CD14-positive monocyte (primary cell): ENCODE data around the gene GPHA2. TPM values are rescaled to one million over a fixed set of nuclear protein-coding genes. Genes with fewer than 3 reads are reported as not detected.
"Not testable (repeated sequence)": the region's sequence is repeated elsewhere in the genome, so short reads cannot be mapped to it uniquely, and the experiment has no call there.

Experiments
- DNase-seq, 3 donors: peaks; one replicate each; pipeline ENCODE4 v3.0.0-alpha.2; 2011 to 2022
- H2AFZ ChIP-seq: 2 replicates; pipeline ENCODE4 v1.6.0; 2012; ENCODE audit warnings: mild to moderate bottlenecking, low read depth, low read length, inconsistent platforms; ENCODE audit not compliant: insufficient read depth, poor library complexity, severe bottlenecking
- H3K27ac ChIP-seq, 2 donors: 1 replicate in 1 of 2; 2 replicates in 1 of 2; pipeline ENCODE4 v1.5.1; 2012 to 2013; ENCODE audit warnings: low read length in 2 of 2, control low read depth in 1 of 2, inconsistent platforms in 1 of 2, low read depth in 1 of 2, mild to moderate bottlenecking in 1 of 2
- H3K27me3 ChIP-seq, 2 donors: one replicate each; pipeline versions ENCODE4 v1.6.0 to v1.6.1; 2011 to 2013; ENCODE audit warnings: low read length in 2 of 2; ENCODE audit not compliant: control insufficient read depth in 2 of 2, insufficient read depth in 2 of 2
- H3K36me3 ChIP-seq, 2 donors: replicated peaks in 1 of 2; 1 replicate in 1 of 2; 2 replicates in 1 of 2; pipeline versions ENCODE4 v1.5.1 to v1.6.1; 2012 to 2013; ENCODE audit warnings: low read length in 2 of 2, control low read depth in 1 of 2, inconsistent platforms in 1 of 2, mild to moderate bottlenecking in 1 of 2; ENCODE audit not compliant: insufficient read depth in 2 of 2, control insufficient read depth in 1 of 2
- H3K4me1 ChIP-seq, 2 donors: 1 replicate in 1 of 2; 2 replicates in 1 of 2; pipeline versions ENCODE4 v1.5.1 to v1.6.1; 2012 to 2013; ENCODE audit warnings: low read length in 2 of 2, control low read depth in 1 of 2, inconsistent platforms in 1 of 2, mild to moderate bottlenecking in 1 of 2, moderate library complexity in 1 of 2; ENCODE audit not compliant: insufficient read depth in 2 of 2, control insufficient read depth in 1 of 2
- H3K4me2 ChIP-seq: replicated peaks from 2 replicates; pipeline ENCODE3; 2012; ENCODE audit warnings: low read length, moderate library complexity, mild to moderate bottlenecking; ENCODE audit not compliant: poor library complexity, severe bottlenecking; ENCODE audit errors: extremely low read depth
- H3K4me3 ChIP-seq, 3 experiments: fragments of 200-600 bp in 1 of 3; sonication (generic) in 1 of 3; replicated peaks in 1 of 3; 1 replicate in 2 of 3; 2 replicates in 1 of 3; pipeline ENCODE4 v1.5.1; 2011 to 2013; ENCODE audit warnings: low read length in 3 of 3, mild to moderate bottlenecking in 3 of 3, control low read depth in 2 of 3, low read depth in 2 of 3, inconsistent platforms in 1 of 3, moderate library complexity in 1 of 3
- H3K79me2 ChIP-seq: 2 replicates; pipeline ENCODE4 v1.6.0; 2012; ENCODE audit warnings: mild to moderate bottlenecking, control low read depth, inconsistent platforms, low read length, moderate library complexity; ENCODE audit not compliant: insufficient read depth
- H3K9ac ChIP-seq: 2 replicates; pipeline ENCODE4 v1.6.0; 2017; ENCODE audit warnings: low read length, mild to moderate bottlenecking; ENCODE audit not compliant: insufficient read depth, poor library complexity, severe bottlenecking
- H3K9me3 ChIP-seq, 2 donors: replicated peaks in 1 of 2; 1 replicate in 1 of 2; 2 replicates in 1 of 2; pipeline versions ENCODE4 v1.5.1 to v1.6.1; 2012 to 2013; ENCODE audit warnings: low read length in 2 of 2, control low read depth in 1 of 2; ENCODE audit not compliant: control insufficient read depth in 1 of 2, insufficient read depth in 1 of 2
- H4K20me1 ChIP-seq: 2 replicates; pipeline ENCODE4 v1.6.0; 2012; ENCODE audit warnings: mild to moderate bottlenecking, low read length, control low read depth, moderate library complexity; ENCODE audit not compliant: insufficient read depth
- H3K27ac Mint-ChIP-seq, 7 donors: one replicate each; pipeline ENCODE4 v1.8.0; 2020; ENCODE audit warnings: mild to moderate bottlenecking in 7 of 7, mixed read lengths in 7 of 7, moderate library complexity in 6 of 7, inconsistent platforms in 2 of 7
- H3K27me3 Mint-ChIP-seq, 3 donors: one replicate each; pipeline ENCODE4 v1.8.0; 2021 to 2022; ENCODE audit warnings: low read depth in 3 of 3, mild to moderate bottlenecking in 3 of 3, mixed read lengths in 3 of 3, moderate library complexity in 3 of 3, inconsistent platforms in 1 of 3
- H3K36me3 Mint-ChIP-seq, 2 donors: one replicate each; pipeline ENCODE4 v1.8.0; 2020; ENCODE audit warnings: mixed read lengths in 2 of 2, inconsistent platforms in 1 of 2, mild to moderate bottlenecking in 1 of 2
- H3K4me1 Mint-ChIP-seq: one replicate; pipeline ENCODE4 v1.8.0; 2020; ENCODE audit warnings: mild to moderate bottlenecking, mixed read lengths
- H3K4me3 Mint-ChIP-seq, 2 donors: one replicate each; pipeline ENCODE4 v1.8.0; 2020; ENCODE audit warnings: mild to moderate bottlenecking in 2 of 2, mixed read lengths in 2 of 2, moderate library complexity in 1 of 2
- H3K9me3 Mint-ChIP-seq, 7 donors: one replicate each; pipeline ENCODE4 v1.8.0; 2020 to 2022; ENCODE audit warnings: mixed read lengths in 7 of 7, mild to moderate bottlenecking in 6 of 7, moderate library complexity in 6 of 7, inconsistent platforms in 2 of 7
- CTCF ChIP-seq: fragments of 200-600 bp; IDR thresholded peaks from one replicate; pipeline ENCODE4 v1.8.0; 2022; ENCODE audit warnings: antibody characterized with exemption, mild to moderate bottlenecking
- WGBS: methylation state at CpG from one replicate; pipeline ENCODE4 v1.1.5; 2013; ENCODE audit warnings: missing lambda C conversion rate; ENCODE audit not compliant: insufficient coverage; 5-methylcytosine and 5-hydroxymethylcytosine counted together
- intact Hi-C, 2 donors: fragments of 100-400 bp; cut with micrococcal nuclease; formaldehyde crosslinking; loops; one replicate each; pipeline versions ENCODE4 v1.15.0 to v1.15.1; 2023
- polyA minus RNA-seq: library from RNA; depleted of rRNA, polyadenylated mRNA; stranded (reverse); fragments of >200 nt; gene quantifications from 2 replicates; pipeline ENCODE4 v1.2.3, GENCODE V29; 2012
- polyA plus RNA-seq, 3 donors: library from polyadenylated mRNA; depleted of rRNA in 1 of 3; unstranded in 2 of 3; stranded (reverse) in 1 of 3; fragments of 300-500 nt in 2 of 3; fragments of >200 nt in 1 of 3; fragmentation: Illumina TruSeq in 2 of 3; gene quantifications; 1 replicate in 2 of 3; 2 replicates in 1 of 3; pipeline ENCODE4 v1.2.3, GENCODE V29; 2012 to 2021
- total RNA-seq, 12 experiments: library from RNA in 1 of 12; stranded (reverse) in 1 of 12; fragments of 120-200 nt in 1 of 12; gene quantifications; one replicate each; pipeline ENCODE4 v1.2.4 and lab custom pipeline; 2013 to 2026; ENCODE audit warnings: mixed read lengths in 6 of 12, inconsistent platforms in 1 of 12

GPHA2 gene, protein sequence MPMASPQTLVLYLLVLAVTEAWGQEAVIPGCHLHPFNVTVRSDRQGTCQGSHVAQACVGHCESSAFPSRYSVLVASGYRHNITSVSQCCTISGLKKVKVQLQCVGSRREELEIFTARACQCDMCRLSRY
- not detected for total RNA-seq (2013)
- not detected for polyA plus RNA-seq
- not detected in 2 replicates for polyA minus RNA-seq
- 0 to 0.45 (median 0) reads per million in 11 experiments for total RNA-seq (lab: John Stamatoyannopoulos, UW)

DNA sequence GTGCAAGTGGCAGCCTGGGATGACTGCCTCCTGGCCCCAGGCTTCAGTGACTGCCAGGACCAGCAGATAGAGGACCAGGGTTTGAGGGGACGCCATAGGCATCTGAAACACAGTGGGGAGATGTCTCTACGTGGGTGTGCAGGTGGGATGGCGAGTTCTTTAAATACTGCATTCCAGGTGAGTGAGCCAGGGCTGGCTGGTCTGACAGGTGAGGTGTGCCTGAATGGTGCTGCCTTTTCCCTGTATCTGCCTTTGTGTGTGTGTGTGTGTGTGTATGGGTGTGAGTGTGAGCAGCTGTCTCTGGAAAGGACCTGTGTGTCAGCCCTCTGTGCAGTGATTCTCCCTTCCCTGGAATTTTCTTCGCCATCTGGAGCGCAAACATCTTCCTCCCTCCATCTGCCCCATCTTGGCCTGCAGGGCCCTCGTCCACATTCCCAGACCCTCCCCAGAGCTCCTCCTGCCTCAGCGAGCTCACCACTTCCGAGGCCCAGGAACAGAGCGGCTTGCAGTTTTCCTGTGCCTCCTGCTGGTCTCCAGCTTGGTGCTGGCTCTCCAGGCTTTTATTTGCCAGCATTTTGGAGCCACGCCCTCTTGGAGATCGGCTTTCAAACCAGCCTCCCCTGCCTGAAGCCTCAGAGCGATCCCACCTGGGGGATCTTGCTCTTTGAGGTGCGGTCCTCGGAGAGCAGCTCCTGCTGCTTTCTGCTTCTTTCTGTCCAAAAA lies at the start of gene GPHA2:
GPHA2 (minus strand) TSS at position 535 of the 723 bp plus-strand sequence; CDS start at position 102, 433 bp downstream.
- peaks cover 4% of the 10 kb centered on the region for H3K4me1 Mint-ChIP-seq
- no peak within 1 kb of the TSS for H2AFZ ChIP-seq
- H3K9me3 Mint-ChIP-seq, result no peaks in the 10 kb centered on the region

DNA sequence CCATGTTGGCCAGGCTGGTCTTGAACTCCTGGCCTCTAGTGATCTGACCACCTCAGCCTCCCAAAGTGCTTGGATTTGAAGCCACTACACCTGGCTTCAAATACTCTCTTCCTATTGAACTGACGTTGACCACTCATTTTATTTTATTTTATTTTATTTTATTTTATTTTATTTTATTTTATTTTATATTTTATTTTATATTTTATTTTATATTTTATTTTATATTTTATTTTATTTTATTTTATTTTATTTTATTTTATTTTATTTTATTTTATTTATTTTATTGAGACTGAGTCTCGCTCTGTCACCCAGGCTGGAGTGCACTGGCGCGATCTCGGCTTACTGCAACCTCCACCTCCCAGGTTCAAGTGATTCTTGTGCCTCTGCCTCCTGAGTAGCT lies 47.6 kb upstream of the GPHA2 start:
- peaks cover 6 to 18% (median 9%) of the 10 kb centered on the region in 3 donors for H3K27me3 Mint-ChIP-seq

More for the DNA sequence above, at the start of gene GPHA2:
- H3K9me3 ChIP-seq, result no peaks in the 10 kb centered on the region
- H3K4me3 Mint-ChIP-seq, result no peak within 1 kb of the TSS
- peaks cover 39 to 42% of the 10 kb centered on the region in 2 donors for H3K36me3 Mint-ChIP-seq
- H4K20me1 ChIP-seq, result no peaks in the 10 kb centered on the region
- TF ChIP-seq CTCF, result no peak
- H3K4me2 ChIP-seq, result no peak within 1 kb of the TSS
- no peaks in the 10 kb centered on the region for H3K79me2 ChIP-seq
- no peak within 1 kb of the TSS for H3K9ac ChIP-seq
- WGBS, result 92% methylated on average over 12 of the region's 14 CpGs
- no peak for DNase-seq
- H3K27ac Mint-ChIP-seq, result peak within 1 kb of the TSS in 1 of 7 donors; percentile 73
- H3K4me3 ChIP-seq, result no peak within 1 kb of the TSS
- H3K36me3 ChIP-seq, result peaks cover 33 to 36% of the 10 kb centered on the region in 2 donors
- no peak within 1 kb of the TSS for H3K27ac ChIP-seq
- H3K27me3 ChIP-seq, result no peaks in the 10 kb centered on the region
- intact Hi-C loops, result no loop called here
- H3K4me1 ChIP-seq, result peaks cover 0 to 3% of the 10 kb centered on the region in 2 donors
- peaks cover 4 to 9% (median 8%) of the 10 kb centered on the region in 3 donors for H3K27me3 Mint-ChIP-seq

More for the DNA sequence above, 47.6 kb upstream of the GPHA2 start:
- intact Hi-C loops, H3K36me3 ChIP-seq, H3K27ac Mint-ChIP-seq, H3K9me3 Mint-ChIP-seq, DNase-seq, H3K27ac ChIP-seq, H3K4me2 ChIP-seq, H3K9me3 ChIP-seq, H3K79me2 ChIP-seq, H2AFZ ChIP-seq, H3K9ac ChIP-seq, H3K4me3 ChIP-seq, H3K27me3 ChIP-seq, H4K20me1 ChIP-seq, H3K36me3 Mint-ChIP-seq: not testable (repeated sequence)
- peaks cover 24% of the 10 kb centered on the region for H3K4me1 Mint-ChIP-seq
- WGBS, result no CpG with 5 or more reads among the region's 5 CpGs
- peaks cover 15 to 22% of the 10 kb centered on the region in 2 donors for H3K4me1 ChIP-seq
- peak overlapping the region in 1 of 2 donors; percentile 26 for H3K4me3 Mint-ChIP-seq
